ENCODE measurements around the gene OR7C2.

DNA sequence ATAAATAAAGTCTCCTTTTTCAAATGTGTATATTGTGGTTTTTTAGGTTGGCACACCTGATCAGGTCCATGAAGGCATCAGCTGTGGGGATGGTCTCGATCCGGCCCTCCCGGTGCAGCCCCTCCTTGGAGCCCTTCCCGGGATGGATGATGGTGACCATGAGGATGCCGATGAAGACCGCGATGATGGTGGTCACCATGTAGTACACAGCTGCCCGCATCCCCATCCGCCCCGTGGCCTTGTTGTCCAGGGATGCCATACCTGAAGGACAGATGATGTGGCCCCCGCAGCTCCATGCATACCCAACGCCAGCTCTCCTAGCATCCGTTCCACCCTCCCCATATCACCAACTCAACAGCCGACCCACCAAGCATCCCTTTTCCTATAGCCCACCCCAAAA is 27.0 kb downstream of the OR7C2 start:
- TF ChIP-seq, protein P1, sequence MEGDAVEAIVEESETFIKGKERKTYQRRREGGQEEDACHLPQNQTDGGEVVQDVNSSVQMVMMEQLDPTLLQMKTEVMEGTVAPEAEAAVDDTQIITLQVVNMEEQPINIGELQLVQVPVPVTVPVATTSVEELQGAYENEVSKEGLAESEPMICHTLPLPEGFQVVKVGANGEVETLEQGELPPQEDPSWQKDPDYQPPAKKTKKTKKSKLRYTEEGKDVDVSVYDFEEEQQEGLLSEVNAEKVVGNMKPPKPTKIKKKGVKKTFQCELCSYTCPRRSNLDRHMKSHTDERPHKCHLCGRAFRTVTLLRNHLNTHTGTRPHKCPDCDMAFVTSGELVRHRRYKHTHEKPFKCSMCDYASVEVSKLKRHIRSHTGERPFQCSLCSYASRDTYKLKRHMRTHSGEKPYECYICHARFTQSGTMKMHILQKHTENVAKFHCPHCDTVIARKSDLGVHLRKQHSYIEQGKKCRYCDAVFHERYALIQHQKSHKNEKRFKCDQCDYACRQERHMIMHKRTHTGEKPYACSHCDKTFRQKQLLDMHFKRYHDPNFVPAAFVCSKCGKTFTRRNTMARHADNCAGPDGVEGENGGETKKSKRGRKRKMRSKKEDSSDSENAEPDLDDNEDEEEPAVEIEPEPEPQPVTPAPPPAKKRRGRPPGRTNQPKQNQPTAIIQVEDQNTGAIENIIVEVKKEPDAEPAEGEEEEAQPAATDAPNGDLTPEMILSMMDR (IDR thresholded peaks at IDR 0.05), result no peak
- no peak for TF ChIP-seq POLR2A (IDR thresholded peaks at IDR 0.05)
